ENCODE measurements around the gene LIMS2. TPM values are rescaled to one million over a fixed set of nuclear protein-coding genes. Genes with fewer than 3 reads are reported as not detected.

LIMS2 gene
- polyA plus RNA-seq, 3 donors: 16.4 to 16.5 (median 16.4) TPM

GRCh38 chr2:127589841-127590240 lies 85.5 kb downstream of the LIMS2 start:
- DNase-seq (ENCODE audit: low read depth in 3 of 3, low spot score in 2 of 3): no peak

DNA sequence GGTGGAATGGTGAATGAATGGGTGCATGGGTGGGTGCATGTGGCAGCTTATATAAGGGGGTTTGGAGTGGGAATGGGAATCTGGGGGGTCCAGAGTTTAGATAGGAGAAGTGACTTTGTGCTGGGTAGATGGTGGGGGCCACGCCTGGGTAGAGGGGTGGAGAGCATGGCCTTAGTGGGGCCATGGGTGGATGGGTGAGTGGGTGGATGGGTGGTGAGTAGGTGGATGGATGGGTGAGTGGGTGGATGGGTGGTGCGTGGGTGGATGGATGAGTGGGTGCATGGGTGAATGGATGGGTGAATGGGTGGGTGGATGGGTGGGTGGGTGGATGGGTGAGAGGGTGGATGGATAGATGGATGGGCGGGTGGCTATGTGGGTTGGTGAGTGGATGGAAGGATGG lies 86.0 kb downstream of the LIMS2 start:
- no peak for DNase-seq (ENCODE audit: low read depth in 3 of 3, low spot score in 2 of 3)

Other genes starting within 250 kb of the LIMS2 start
- 10 to 100 TPM; 72.3 to 77.6 (median 76.5) TPM for gene IWS1, start 149.0 kb downstream of the LIMS2 start, polyA plus RNA-seq (ENCODE audit: insufficient read length in 3 of 3)
- 10 to 100 TPM; 18.0 to 22.3 (median 19.9) TPM for gene MYO7B, start 139.8 kb downstream of the LIMS2 start, polyA plus RNA-seq (ENCODE audit: insufficient read length in 3 of 3)
- under 1 TPM; 0.29 to 0.53 (median 0.51) TPM for gene GPR17, start 29.4 kb downstream of the LIMS2 start, polyA plus RNA-seq (ENCODE audit: insufficient read length in 3 of 3)
- not detected for gene SFT2D3, start 26.0 kb upstream of the LIMS2 start, polyA plus RNA-seq (ENCODE audit: insufficient read length in 3 of 3)
- gene WDR33, start 135.6 kb upstream of the LIMS2 start, polyA plus RNA-seq (ENCODE audit: insufficient read length in 3 of 3): 10 to 100 TPM; 57.2 to 74.7 (median 60.9) TPM
- gene POLR2D, start 182.6 kb upstream of the LIMS2 start, polyA plus RNA-seq (ENCODE audit: insufficient read length in 3 of 3): 10 to 100 TPM; 36.6 to 37.9 (median 36.6) TPM
- 10 to 100 TPM; 27.4 to 28.4 (median 28.1) TPM for gene AMMECR1L, start 210.4 kb upstream of the LIMS2 start, polyA plus RNA-seq (ENCODE audit: insufficient read length in 3 of 3)